Measurements from ENCODE around the gene ADGRG1. TPM values are rescaled to one million over a fixed set of nuclear protein-coding genes. Genes with fewer than 3 reads are reported as not detected.

The ADGRG1 gene
- total RNA-seq, 1 experiment from 2014 or later, result 0.47 TPM

DNA sequence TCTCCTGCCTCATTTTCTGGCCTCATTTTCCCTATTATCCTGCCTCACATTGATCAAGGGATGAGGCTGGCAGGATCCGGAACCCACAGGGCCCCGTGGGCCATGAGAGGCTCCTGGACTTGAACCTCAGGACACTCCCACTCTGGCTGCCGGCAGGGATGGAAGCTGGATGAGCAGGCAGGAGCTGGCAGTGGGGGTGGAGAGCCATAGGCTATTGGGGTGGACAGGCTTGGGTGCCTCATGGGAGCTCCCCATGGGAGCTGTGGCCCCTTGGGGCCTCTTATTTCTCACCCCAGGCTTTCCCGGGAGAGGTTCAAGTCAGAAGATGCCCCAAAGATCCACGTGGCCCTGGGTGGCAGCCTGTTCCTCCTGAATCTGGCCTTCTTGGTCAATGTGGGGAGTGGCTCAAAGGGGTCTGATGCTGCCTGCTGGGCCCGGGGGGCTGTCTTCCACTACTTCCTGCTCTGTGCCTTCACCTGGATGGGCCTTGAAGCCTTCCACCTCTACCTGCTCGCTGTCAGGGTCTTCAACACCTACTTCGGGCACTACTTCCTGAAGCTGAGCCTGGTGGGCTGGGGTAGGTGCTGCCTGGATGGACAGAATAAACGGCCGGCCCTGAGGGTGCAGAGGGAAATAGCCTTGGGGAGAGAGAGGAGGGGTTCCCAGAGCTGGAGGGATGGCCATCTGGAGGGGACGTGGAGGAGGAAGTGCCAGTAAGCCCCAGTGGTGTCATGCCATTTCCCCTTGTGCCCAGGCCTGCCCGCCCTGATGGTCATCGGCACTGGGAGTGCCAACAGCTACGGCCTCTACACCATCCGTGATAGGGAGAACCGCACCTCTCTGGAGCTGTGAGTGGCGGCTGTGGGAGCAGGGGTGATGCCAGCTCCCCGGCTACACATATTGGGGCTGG lies 55.5 kb downstream of the ADGRG1 start:
- no peak overlapping the region for H3K4me3 ChIP-seq
- no peaks in the 10 kb centered on the region for H3K4me1 ChIP-seq (replicated peaks)
- DNase-seq (ENCODE audit: low read depth in 1 of 2, low spot score in 2 of 2), result no peak
- no peaks in the 10 kb centered on the region for H3K36me3 ChIP-seq
- H3K27ac ChIP-seq, result no peak overlapping the region
- H3K27me3 ChIP-seq (replicated peaks), result 0 out of 2 replicates have a peak, but pooled peaks cover 2% of the 10 kb centered on the region
- no peaks in the 10 kb centered on the region for H3K9me3 ChIP-seq (replicated peaks)

DNA sequence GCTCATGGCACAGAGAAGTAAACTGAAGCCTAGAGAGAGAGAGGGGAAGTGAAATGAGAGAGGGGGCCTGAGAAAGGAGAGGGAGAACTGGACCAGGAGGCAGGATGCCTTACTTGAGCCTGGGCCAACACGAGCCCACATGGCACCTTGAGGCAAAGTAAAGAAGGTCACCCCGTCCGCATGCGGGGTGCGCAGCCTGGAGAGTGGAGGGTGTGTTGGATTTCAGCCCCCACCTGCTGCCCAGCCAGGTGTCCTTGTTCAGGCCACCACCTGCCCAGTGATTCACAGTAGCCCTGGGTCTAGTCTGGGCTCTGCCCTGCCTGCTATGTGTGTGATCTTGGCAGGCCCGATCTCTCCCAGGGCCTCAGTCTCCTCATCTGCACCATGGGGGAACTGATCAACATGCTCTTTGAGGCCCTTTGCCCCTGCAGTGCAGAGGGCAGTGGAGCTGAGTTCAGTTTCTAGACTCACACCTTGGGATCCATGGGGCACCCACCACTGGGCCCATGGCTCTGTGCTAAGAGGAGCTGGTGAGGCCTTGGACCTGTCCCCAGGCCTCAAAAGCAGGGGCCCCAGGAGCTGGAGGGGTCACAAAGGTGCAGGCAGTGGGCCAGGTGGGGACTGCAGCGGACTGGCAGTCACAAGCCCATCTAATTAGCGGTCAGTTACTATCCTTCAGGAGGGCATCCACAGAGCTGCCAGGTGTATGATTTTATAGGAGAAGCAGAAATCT lies 56.4 kb downstream of the ADGRG1 start:
- Histone ChIP-seq H3K27ac (no peak overlapping the region), H3K4me1 (replicated peaks) (no peaks in the 10 kb centered on the region), H3K4me3 (no peak overlapping the region), H3K36me3 (no peaks in the 10 kb centered on the region), H3K27me3 (replicated peaks) (0 out of 2 replicates have a peak, but pooled peaks cover 2% of the 10 kb centered on the region), H3K9me3 (replicated peaks) (no peaks in the 10 kb centered on the region)
- no peak for DNase-seq (ENCODE audit: low read depth in 1 of 2, low spot score in 2 of 2)

DNA sequence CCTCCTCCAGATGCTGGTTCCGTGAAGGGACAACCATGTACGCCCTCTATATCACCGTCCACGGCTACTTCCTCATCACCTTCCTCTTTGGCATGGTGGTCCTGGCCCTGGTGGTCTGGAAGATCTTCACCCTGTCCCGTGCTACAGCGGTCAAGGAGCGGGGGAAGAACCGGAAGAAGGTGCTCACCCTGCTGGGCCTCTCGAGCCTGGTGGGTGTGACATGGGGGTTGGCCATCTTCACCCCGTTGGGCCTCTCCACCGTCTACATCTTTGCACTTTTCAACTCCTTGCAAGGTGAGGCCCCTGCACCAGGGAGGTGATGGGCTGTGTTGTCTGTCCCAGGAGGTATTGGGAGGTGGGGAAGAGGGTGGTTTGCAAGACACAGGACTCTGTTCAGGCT lies 57.2 kb downstream of the ADGRG1 start:
- Histone ChIP-seq H3K4me1 (replicated peaks) (no peaks in the 10 kb centered on the region), H3K4me3 (no peak overlapping the region), H3K36me3 (no peaks in the 10 kb centered on the region), H3K9me3 (replicated peaks) (no peaks in the 10 kb centered on the region), H3K27me3 (replicated peaks) (0 out of 2 replicates have a peak, but pooled peaks cover 2% of the 10 kb centered on the region), H3K27ac (no peak overlapping the region)
- no peak for DNase-seq (ENCODE audit: low read depth in 1 of 2, low spot score in 2 of 2)

DNA sequence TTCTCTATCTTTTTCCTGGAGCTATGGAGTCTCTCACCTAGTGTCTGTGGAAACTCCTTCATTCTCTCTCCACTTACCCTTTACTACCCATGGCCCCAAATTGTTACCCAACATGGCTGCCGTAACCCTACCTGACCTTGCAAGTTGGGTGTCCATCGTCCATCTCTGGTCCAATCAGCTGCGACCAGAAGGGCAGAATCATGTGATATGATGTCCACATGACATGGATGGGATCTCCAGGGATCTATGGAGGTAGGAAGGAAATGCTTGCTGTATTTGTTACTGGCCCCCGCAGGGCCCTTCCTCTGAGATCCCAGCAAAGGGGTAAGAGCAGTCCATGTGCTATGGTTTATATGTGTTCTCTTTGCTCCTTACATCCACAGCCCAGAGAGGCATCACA lies 58.1 kb downstream of the ADGRG1 start:
- H3K4me1 ChIP-seq (replicated peaks), result no peaks in the 10 kb centered on the region
- H3K9me3 ChIP-seq (replicated peaks), result no peaks in the 10 kb centered on the region
- DNase-seq (ENCODE audit: low read depth in 1 of 2, low spot score in 2 of 2), result no peak
- H3K27ac ChIP-seq, result no peak overlapping the region
- 0 out of 2 replicates have a peak, but pooled peaks cover 2% of the 10 kb centered on the region for H3K27me3 ChIP-seq (replicated peaks)
- H3K4me3 ChIP-seq, result no peak overlapping the region
- H3K36me3 ChIP-seq, result no peaks in the 10 kb centered on the region

DNA sequence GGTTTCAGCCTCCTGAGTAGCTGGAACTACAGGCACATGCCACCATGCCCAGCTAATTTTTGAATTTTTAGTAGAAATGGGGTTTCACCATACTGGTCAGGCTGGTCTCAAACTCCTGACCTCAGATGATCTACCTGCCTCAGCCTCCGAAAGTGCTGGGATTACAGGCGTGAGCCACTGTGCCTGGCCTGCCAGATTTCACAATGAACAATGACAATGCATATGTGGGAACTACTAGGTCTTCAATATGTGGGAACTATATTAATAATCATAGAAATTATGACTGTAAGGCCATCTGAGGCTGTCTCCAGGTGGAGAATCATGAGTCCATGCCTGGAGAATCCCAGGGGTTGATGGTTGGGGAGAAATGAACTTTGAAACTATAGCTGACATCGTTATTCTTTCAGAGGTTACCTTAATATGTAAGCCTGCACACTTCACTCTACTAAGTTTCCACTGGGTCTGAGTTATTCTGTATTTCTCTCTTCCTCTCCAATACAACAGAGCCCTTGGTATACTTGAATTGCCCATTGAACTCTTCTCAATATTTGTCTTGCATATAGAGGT lies 59.0 kb downstream of the ADGRG1 start:
- H3K4me3 ChIP-seq, result no peak overlapping the region
- H3K9me3 ChIP-seq (replicated peaks), result no peaks in the 10 kb centered on the region
- 0 out of 2 replicates have a peak, but pooled peaks cover 2% of the 10 kb centered on the region for H3K27me3 ChIP-seq (replicated peaks)
- no peaks in the 10 kb centered on the region for H3K36me3 ChIP-seq
- no peaks in the 10 kb centered on the region for H3K4me1 ChIP-seq (replicated peaks)
- DNase-seq (ENCODE audit: low read depth in 1 of 2, low spot score in 2 of 2), result no peak
- H3K27ac ChIP-seq, result no peak overlapping the region

DNA sequence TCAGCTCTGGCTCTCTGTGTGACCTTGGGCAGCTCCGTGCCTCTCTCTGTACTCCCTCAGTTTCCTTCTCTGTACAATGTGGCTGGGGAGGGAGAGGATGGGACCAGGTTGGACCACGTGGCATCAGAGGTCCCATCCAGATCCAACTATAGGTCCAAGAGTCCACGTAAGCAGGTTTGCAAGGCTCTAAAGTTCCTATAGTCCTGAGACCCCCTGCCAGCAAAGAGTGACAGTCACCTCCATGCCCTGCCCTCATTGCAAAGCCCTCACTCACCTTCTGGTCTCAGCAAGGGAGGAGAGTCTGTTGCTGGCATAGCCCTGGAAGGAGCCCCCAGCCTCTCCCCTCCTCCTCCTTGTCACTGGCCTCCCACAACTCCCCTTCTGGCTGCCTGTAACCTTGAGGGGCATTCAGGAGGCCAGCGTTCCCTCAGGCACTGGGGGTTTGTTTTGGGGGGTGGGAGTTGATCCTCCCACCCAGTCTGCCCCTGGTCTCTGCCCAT lies 60.1 kb downstream of the ADGRG1 start:
- no peaks in the 10 kb centered on the region for H3K4me1 ChIP-seq (replicated peaks)
- no peaks in the 10 kb centered on the region for H3K9me3 ChIP-seq (replicated peaks)
- DNase-seq (ENCODE audit: low read depth in 1 of 2, low spot score in 2 of 2), result no peak
- 0 out of 2 replicates have a peak, but pooled peaks cover 2% of the 10 kb centered on the region for H3K27me3 ChIP-seq (replicated peaks)
- H3K36me3 ChIP-seq, result no peaks in the 10 kb centered on the region
- no peak overlapping the region for H3K4me3 ChIP-seq
- H3K27ac ChIP-seq, result no peak overlapping the region

DNA sequence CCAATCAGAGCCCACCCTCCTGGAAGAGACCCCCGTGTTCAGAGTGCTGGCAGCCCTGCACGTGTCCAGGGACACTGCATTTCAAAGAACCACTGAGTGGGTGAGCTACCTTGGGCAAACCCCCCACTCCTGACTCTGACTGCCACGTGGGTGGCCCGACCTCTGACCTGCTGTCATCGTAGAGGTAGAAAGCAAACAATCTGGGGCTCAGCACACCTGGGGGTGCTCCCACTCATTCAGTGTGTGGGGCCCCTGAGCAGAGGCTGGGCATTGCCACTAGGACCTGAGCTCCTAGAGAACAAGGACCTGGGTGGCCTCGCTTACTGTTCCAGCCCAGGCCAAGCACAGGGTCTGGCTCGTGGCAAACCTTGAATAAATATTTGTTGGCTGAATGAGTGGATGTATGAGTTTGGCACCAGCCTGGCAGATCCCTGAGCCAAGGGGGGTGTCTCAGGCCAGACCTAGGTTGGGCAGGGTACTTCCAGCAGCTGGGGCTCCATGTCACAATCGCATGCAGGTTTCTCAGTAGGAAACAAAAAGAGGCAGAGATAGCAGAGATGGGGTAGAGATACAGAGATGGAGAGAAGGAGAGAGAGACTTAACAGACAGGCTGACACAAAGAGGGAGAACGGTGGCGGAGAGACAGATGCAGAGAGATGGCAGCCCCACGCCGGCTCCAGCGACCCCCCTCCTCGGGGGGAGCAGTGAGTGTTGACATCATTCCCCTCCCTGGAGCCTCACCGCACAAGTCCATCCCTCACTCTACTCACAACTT lies 60.7 kb downstream of the ADGRG1 start:
- no peak for DNase-seq (ENCODE audit: low read depth in 1 of 2, low spot score in 2 of 2)
- Histone ChIP-seq H3K4me3 (no peak overlapping the region), H3K9me3 (replicated peaks) (no peaks in the 10 kb centered on the region), H3K36me3 (no peaks in the 10 kb centered on the region), H3K4me1 (replicated peaks) (no peaks in the 10 kb centered on the region), H3K27ac (no peak overlapping the region), H3K27me3 (replicated peaks) (peaks cover 5% of the 10 kb centered on the region; the same call in 1 of the 2 replicates)

DNA sequence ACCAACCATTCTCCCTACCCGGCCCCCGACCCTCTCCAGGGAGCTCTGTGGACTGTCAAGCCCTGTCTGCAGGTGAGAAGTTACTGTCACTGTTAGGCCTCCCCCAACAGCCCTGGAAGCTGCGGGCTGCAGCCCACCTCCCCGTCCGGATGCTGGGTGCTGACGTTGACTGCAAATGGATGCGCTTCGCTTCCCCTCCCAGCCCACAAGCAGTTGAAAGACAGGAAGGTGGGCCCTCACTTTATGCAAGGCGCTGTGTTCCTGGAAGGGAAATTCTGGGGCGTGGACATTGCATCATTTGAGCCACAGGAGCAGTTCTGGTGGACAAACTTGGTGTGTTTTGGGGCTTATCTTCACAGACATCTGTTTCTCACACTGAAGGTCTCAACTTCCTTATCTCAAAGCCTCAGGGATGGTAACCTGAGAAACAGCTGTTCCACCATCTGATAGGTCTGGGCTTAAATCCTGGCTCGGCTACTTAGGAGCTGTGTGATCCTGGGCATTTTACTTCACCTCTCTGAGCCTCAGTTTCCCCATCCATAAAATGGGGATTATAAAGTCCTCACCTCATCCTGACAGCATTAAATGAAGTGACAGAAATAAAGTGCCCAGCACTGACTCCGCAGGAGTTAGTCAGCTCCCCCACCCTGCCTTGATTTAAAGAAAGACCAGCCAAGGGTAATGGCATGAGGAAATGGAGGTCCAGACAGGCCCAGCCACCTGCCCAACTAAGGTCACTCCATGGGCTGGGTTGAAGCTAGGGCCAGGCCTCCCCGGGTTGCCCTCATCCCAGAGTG lies 61.5 kb downstream of the ADGRG1 start:
- no peak overlapping the region for H3K27ac ChIP-seq
- no peaks in the 10 kb centered on the region for H3K36me3 ChIP-seq
- H3K4me1 ChIP-seq (replicated peaks), result no peaks in the 10 kb centered on the region
- H3K4me3 ChIP-seq, result no peak overlapping the region
- no peak for DNase-seq (ENCODE audit: low read depth in 1 of 2, low spot score in 2 of 2)
- peaks cover 5% of the 10 kb centered on the region; the same call in 1 of the 2 replicates for H3K27me3 ChIP-seq (replicated peaks)
- H3K9me3 ChIP-seq (replicated peaks), result no peaks in the 10 kb centered on the region

DNA sequence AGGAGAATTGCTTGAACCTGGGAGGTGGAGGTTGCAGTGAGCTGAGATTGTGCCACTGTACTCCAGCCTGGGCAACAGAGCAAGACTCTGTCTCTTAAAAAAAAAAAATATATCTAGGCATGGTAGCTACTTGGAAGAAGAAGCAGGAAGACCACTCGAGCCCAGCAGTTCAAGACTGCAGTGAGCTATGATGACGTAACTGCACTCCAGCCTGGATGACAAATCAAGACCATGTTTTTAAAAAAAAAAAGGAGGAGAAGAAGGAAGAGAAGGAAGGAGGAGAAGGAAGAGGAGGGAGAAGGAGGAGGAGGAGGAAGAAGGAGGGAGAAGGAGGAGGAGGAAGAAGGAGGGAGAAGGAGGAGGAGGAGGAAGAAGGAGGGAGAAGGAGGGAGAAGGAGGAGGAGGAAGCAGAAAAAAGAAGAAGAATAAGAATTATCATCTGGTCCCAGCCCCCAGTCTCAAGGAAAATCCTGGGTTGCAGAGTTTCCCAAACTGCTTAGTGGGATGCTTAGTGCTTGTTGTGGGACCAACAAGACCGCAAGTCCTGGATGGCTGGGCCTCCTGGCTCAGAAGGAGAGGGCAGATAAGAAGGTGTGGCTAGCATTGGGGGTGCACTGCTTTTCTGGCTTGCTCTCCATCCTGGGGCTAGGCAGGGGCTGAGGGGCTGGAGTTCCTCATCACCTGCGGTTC lies 62.5 kb downstream of the ADGRG1 start:
- no peak for DNase-seq (ENCODE audit: low read depth in 1 of 2, low spot score in 2 of 2)

DNA sequence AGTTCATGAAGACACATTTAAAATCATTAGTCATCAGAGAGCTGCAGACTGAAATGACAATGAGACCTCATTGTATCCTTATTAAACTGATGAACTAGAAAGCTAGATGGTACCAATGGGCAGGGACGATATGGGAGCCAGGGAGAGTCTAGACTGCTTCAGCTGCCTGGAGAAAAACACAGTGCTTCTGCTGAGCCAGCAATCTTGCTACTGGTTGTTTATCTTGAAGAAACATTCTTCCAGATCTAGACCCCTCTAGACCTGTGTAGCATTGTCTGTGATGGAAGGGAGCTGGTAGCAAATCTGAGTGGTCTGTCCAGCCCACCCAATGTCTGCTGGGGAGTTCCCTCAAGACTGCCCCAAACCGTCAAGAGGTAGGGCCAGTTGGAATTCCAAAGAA lies 64.2 kb downstream of the ADGRG1 start:
- no peak for DNase-seq (ENCODE audit: low read depth in 1 of 2, low spot score in 2 of 2)
- Histone ChIP-seq H3K27me3 (replicated peaks) (peaks cover 3% of the 10 kb centered on the region; the same call in 1 of the 2 replicates), H3K36me3 (no peaks in the 10 kb centered on the region), H3K9me3 (replicated peaks) (no peaks in the 10 kb centered on the region), H3K27ac (no peak overlapping the region), H3K4me1 (replicated peaks) (no peaks in the 10 kb centered on the region), H3K4me3 (no peak overlapping the region)

More for the DNA sequence above, 62.5 kb downstream of the ADGRG1 start:
- Histone ChIP-seq H3K4me3 (no peak overlapping the region), H3K9me3 (replicated peaks) (no peaks in the 10 kb centered on the region), H3K27ac (no peak overlapping the region), H3K36me3 (no peaks in the 10 kb centered on the region), H3K4me1 (replicated peaks) (no peaks in the 10 kb centered on the region), H3K27me3 (replicated peaks) (peaks cover 5% of the 10 kb centered on the region; the same call in 1 of the 2 replicates)

DNA sequence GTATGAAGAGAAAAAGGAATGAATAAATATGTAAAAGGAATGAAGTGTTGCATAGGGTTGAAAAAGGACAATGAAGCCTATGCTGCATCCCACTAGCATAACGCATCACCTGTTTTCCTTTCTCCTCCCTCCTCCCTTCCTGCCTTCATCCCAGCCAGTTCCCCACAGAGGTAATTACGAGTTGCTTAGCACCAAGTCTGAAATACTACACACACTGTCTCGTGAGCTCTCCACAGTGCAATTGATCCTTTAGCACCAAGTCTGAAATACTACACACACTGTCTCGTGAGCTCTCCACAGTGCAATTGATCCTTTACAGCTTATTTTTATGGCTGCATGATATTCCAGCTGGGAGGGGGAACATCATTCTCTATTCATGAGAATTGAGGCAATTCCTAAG lies 65.1 kb downstream of the ADGRG1 start:
- Histone ChIP-seq H3K4me1 (replicated peaks) (no peaks in the 10 kb centered on the region), H3K36me3 (no peaks in the 10 kb centered on the region), H3K4me3 (no peak overlapping the region), H3K27ac (no peak overlapping the region), H3K27me3 (replicated peaks) (peaks cover 3% of the 10 kb centered on the region; the same call in 1 of the 2 replicates), H3K9me3 (replicated peaks) (no peaks in the 10 kb centered on the region)
- no peak for DNase-seq (ENCODE audit: low read depth in 1 of 2, low spot score in 2 of 2)

DNA sequence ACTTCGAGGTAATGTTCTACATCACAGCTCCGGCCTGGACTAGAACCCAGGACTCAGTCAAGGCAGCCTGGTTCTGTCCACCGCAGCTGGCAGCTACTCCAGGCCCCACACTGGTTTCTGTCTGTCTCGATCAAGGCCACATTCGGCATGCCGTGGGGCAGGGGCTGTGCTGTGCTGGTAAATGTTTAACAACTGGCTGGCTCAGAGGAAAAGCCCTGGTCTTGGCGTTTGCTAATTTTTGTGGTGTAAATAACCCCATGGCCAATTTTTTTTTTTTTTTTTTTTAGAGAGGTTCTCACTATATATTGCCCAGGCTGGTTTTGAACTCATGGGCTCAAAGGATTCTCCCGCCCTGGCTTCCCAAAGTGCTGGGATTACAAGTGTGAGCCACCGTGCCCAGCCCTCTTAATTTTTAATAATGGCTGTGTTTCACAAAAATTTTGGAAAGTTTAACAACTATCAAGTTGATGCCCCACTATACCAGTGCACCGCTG lies 65.8 kb downstream of the ADGRG1 start:
- Histone ChIP-seq H3K4me1 (replicated peaks) (no peaks in the 10 kb centered on the region), H3K27me3 (replicated peaks) (peaks cover 3% of the 10 kb centered on the region; the same call in 1 of the 2 replicates), H3K27ac (no peak overlapping the region), H3K9me3 (replicated peaks) (no peaks in the 10 kb centered on the region), H3K36me3 (no peaks in the 10 kb centered on the region), H3K4me3 (no peak overlapping the region)
- no peak for DNase-seq (ENCODE audit: low read depth in 1 of 2, low spot score in 2 of 2)
